ENCODE results near the gene GPR32.

- no peak for TF ChIP-seq EZH2 (IDR thresholded peaks at IDR 0.05; ENCODE audit: borderline replicate concordance, insufficient read depth, low read length, poor library complexity, severe bottlenecking)
- no peak for TF ChIP-seq RAD21 (conservative IDR thresholded peaks at IDR 0.05)
- TF ChIP-seq SMC3 (conservative IDR thresholded peaks at IDR 0.05; ENCODE audit: poor library complexity), result no peak
- TF ChIP-seq CTCF (IDR thresholded peaks at IDR 0.05; ENCODE audit: poor library complexity, severe bottlenecking), result no peak
- TF ChIP-seq REST (IDR thresholded peaks at IDR 0.05; ENCODE audit: borderline replicate concordance), result no peak
- TF ChIP-seq POLR2AphosphoS5 (IDR thresholded peaks at IDR 0.05), result no peak
- no peak for TF ChIP-seq EP300 (conservative IDR thresholded peaks at IDR 0.05; ENCODE audit: poor library complexity, severe bottlenecking)
These were observed 26.7 kb upstream of the GPR32 start for GRCh38 chr19:50743537-50743936.

Measured in neural cell (in vitro differentiated cells).